MG63 (cell line): ENCODE data around the gene RAB22A. TPM values are rescaled to one million over a fixed set of nuclear protein-coding genes. Genes with fewer than 3 reads are reported as not detected.

ENCODE experiments used
- DNase-seq: peaks from one replicate; pipeline ENCODE4 v3.0.0-alpha.2; 2020
- H3K27me3 ChIP-seq: fragments of 250-450 bp; sonication (Bioruptor Pico); 2 replicates; pipeline ENCODE4 v1.5.1; 2020; ENCODE audit warnings: mild to moderate bottlenecking, moderate library complexity
- H3K36me3 ChIP-seq: fragments of 250-450 bp; sonication (Bioruptor Pico); 2 replicates; pipeline ENCODE4 v1.5.1; 2020; ENCODE audit warnings: mild to moderate bottlenecking, moderate library complexity
- H3K4me3 ChIP-seq: fragments of 250-450 bp; sonication (Bioruptor Pico); 2 replicates; pipeline ENCODE4 v1.5.1; 2020; ENCODE audit warnings: mild to moderate bottlenecking, moderate library complexity
- H3K9me3 ChIP-seq: fragments of 250-450 bp; sonication (Bioruptor Pico); 2 replicates; pipeline ENCODE4 v1.5.1; 2020; ENCODE audit warnings: mild to moderate bottlenecking, moderate library complexity
- total RNA-seq: library from RNA; depleted of rRNA; stranded (reverse); fragments of >200 nt; shearing (Covaris generic); gene quantifications from 2 replicates; pipeline ENCODE4 v1.2.3, GENCODE V29; 2014; ENCODE audit warnings: low replicate concordance

Gene RAB22A
- total RNA-seq, 1 experiment from 2014 or later: 14.2 TPM

GRCh38 chr20:58294497-58295455 lies 14.7 kb upstream of the RAB22A start:
- DNase-seq: no peak
- no peaks in the 10 kb centered on the region for H3K9me3 ChIP-seq
- H3K36me3 ChIP-seq: 0 out of 2 replicates have a peak, but pooled peaks cover 3% of the 10 kb centered on the region
- no peak overlapping the region for H3K4me3 ChIP-seq
- no peaks in the 10 kb centered on the region for H3K27me3 ChIP-seq

GRCh38 chr20:58296051-58296837 lies 13.3 kb upstream of the RAB22A start:
- Histone ChIP-seq H3K9me3 (no peaks in the 10 kb centered on the region), H3K36me3 (peaks cover 3% of the 10 kb centered on the region; the same call in 1 of the 2 replicates), H3K4me3 (no peak overlapping the region), H3K27me3 (no peaks in the 10 kb centered on the region)
- DNase-seq: no peak

- no peak for DNase-seq
- Histone ChIP-seq H3K36me3 (peaks cover 3% of the 10 kb centered on the region; the same call in 1 of the 2 replicates), H3K9me3 (no peaks in the 10 kb centered on the region), H3K4me3 (no peak overlapping the region), H3K27me3 (no peaks in the 10 kb centered on the region)
Observed at GRCh38 chr20:58297394-58297793, 12.1 kb upstream of the RAB22A start.

- no peaks in the 10 kb centered on the region; the same call in 1 of the 2 replicates for H3K36me3 ChIP-seq
- H3K4me3 ChIP-seq: no peak overlapping the region
- no peaks in the 10 kb centered on the region for H3K9me3 ChIP-seq
- no peak for DNase-seq
- H3K27me3 ChIP-seq: no peaks in the 10 kb centered on the region
Observed at GRCh38 chr20:58300321-58300720, 9.2 kb upstream of the RAB22A start.

GRCh38 chr20:58303547-58303946 lies 6.0 kb upstream of the RAB22A start:
- H3K27me3 ChIP-seq: no peaks in the 10 kb centered on the region
- no peak overlapping the region for H3K4me3 ChIP-seq
- DNase-seq: no peak
- no peaks in the 10 kb centered on the region for H3K9me3 ChIP-seq
- H3K36me3 ChIP-seq: peaks cover 4% of the 10 kb centered on the region; the same call in 1 of the 2 replicates

GRCh38 chr20:58305061-58305460 lies 4.5 kb upstream of the RAB22A start:
- H3K27me3 ChIP-seq: no peaks in the 10 kb centered on the region
- no peaks in the 10 kb centered on the region for H3K9me3 ChIP-seq
- no peak for DNase-seq
- peaks cover 4% of the 10 kb centered on the region; the same call in 1 of the 2 replicates for H3K36me3 ChIP-seq
- H3K4me3 ChIP-seq: no peak overlapping the region

GRCh38 chr20:58306421-58307261 lies 2.9 kb upstream of the RAB22A start:
- no peak overlapping the region for H3K4me3 ChIP-seq
- peak; percentile 41 for DNase-seq
- no peaks in the 10 kb centered on the region for H3K9me3 ChIP-seq
- peaks cover 11% of the 10 kb centered on the region for H3K36me3 ChIP-seq
- no peaks in the 10 kb centered on the region for H3K27me3 ChIP-seq

- Histone ChIP-seq H3K4me3 (no peak overlapping the region), H3K9me3 (no peaks in the 10 kb centered on the region), H3K27me3 (no peaks in the 10 kb centered on the region), H3K36me3 (peaks cover 17% of the 10 kb centered on the region)
- no peak for DNase-seq
Observed at GRCh38 chr20:58307270-58307669, 2.2 kb upstream of the RAB22A start.

- no peaks in the 10 kb centered on the region for H3K9me3 ChIP-seq
- DNase-seq: no peak
- peaks cover 25% of the 10 kb centered on the region for H3K36me3 ChIP-seq
- H3K27me3 ChIP-seq: no peaks in the 10 kb centered on the region
- H3K4me3 ChIP-seq: peak overlapping the region; percentile 98
Observed at GRCh38 chr20:58308290-58308679, 1.2 kb upstream of the RAB22A start.

- peak overlapping the region; percentile 98 for H3K4me3 ChIP-seq
Observed at GRCh38 chr20:58308680-58309527, 611 bp upstream of the RAB22A start.

GRCh38 chr20:58310291-58310782 lies 822 bp downstream of the RAB22A start:
- Histone ChIP-seq H3K27me3 (no peaks in the 10 kb centered on the region), H3K36me3 (peaks cover 40% of the 10 kb centered on the region), H3K4me3 (peak overlapping the region; percentile 79), H3K9me3 (no peaks in the 10 kb centered on the region)
- no peak for DNase-seq

More at GRCh38 chr20:58308680-58309527, 611 bp upstream of the RAB22A start:
- Histone ChIP-seq H3K36me3 (peaks cover 30% of the 10 kb centered on the region), H3K27me3 (no peaks in the 10 kb centered on the region), H3K9me3 (no peaks in the 10 kb centered on the region)
- DNase-seq: peak; percentile 55

- Histone ChIP-seq H3K36me3 (peaks cover 57% of the 10 kb centered on the region), H3K9me3 (no peaks in the 10 kb centered on the region), H3K4me3 (no peak overlapping the region), H3K27me3 (no peaks in the 10 kb centered on the region)
- DNase-seq: no peak
Observed at GRCh38 chr20:58312836-58313235, 3.3 kb downstream of the RAB22A start.

- Histone ChIP-seq H3K27me3 (no peaks in the 10 kb centered on the region), H3K9me3 (no peaks in the 10 kb centered on the region), H3K4me3 (no peak overlapping the region), H3K36me3 (peaks cover 61% of the 10 kb centered on the region)
- DNase-seq: no peak
Observed at GRCh38 chr20:58313396-58313795, 3.9 kb downstream of the RAB22A start.

GRCh38 chr20:58321205-58321604 lies 11.7 kb downstream of the RAB22A start:
- peaks cover 30% of the 10 kb centered on the region for H3K36me3 ChIP-seq

GRCh38 chr20:58322083-58322482 lies 12.6 kb downstream of the RAB22A start:
- Histone ChIP-seq H3K36me3 (peaks cover 21% of the 10 kb centered on the region), H3K4me3 (no peak overlapping the region), H3K9me3 (no peaks in the 10 kb centered on the region), H3K27me3 (no peaks in the 10 kb centered on the region)
- no peak for DNase-seq

More at GRCh38 chr20:58321205-58321604, 11.7 kb downstream of the RAB22A start:
- Histone ChIP-seq H3K9me3 (no peaks in the 10 kb centered on the region), H3K27me3 (no peaks in the 10 kb centered on the region), H3K4me3 (no peak overlapping the region)
- DNase-seq: no peak
